ENCODE results near the gene B4GALNT2. TPM values are rescaled to one million over a fixed set of nuclear protein-coding genes. Genes with fewer than 3 reads are reported as not detected.
"Not testable (repeated sequence)": the region's sequence is repeated elsewhere in the genome, so short reads cannot be mapped to it uniquely, and the experiment has no call there.

Gene B4GALNT2
- total and polyA plus RNA-seq, 4 donors = 0.13 to 0.15 TPM; not detected in 2

GRCh38 chr17:49100601-49101000 lies 32.0 kb upstream of the B4GALNT2 start:
- no peaks in the 10 kb centered on the region for H3K4me1 ChIP-seq (ENCODE audit: control insufficient read depth in 1 of 2, insufficient read depth in 2 of 2, low read length in 2 of 2)
- no peaks in the 10 kb centered on the region for H3K36me3 ChIP-seq (ENCODE audit: control insufficient read depth in 1 of 2, insufficient read depth in 2 of 2, low read length in 1 of 2)
- intact Hi-C loops (cut with DNase I) = no loop called here
- DNase-seq (no peak), ATAC-seq (ENCODE audit: low FRiP score) (no peak)
- no peak overlapping the region for H3K4me3 ChIP-seq (ENCODE audit: low read length in 2 of 2)
- H3K27me3 ChIP-seq (ENCODE audit: control insufficient read depth in 1 of 2, insufficient read depth in 2 of 2, low read length in 1 of 2) = no peaks in the 10 kb centered on the region
- no peaks in the 10 kb centered on the region for H3K9me3 ChIP-seq (ENCODE audit: control insufficient read depth, low read length)
- no peak overlapping the region for H3K27ac ChIP-seq (ENCODE audit: low read depth in 1 of 2, low read length in 2 of 2)

GRCh38 chr17:49101054-49101534 lies 31.5 kb upstream of the B4GALNT2 start:
- DNase-seq (no peak), ATAC-seq (ENCODE audit: low FRiP score) (no peak)
- H3K27ac ChIP-seq (ENCODE audit: low read depth in 1 of 2, low read length in 2 of 2) = no peak overlapping the region
- WGBS, 2 donors = 68 to 85% methylated on average over 4 of the region's 4 CpGs
- H3K36me3 ChIP-seq (ENCODE audit: control insufficient read depth in 1 of 2, insufficient read depth in 2 of 2, low read length in 1 of 2) = no peaks in the 10 kb centered on the region
- H3K27me3 ChIP-seq (ENCODE audit: control insufficient read depth in 1 of 2, insufficient read depth in 2 of 2, low read length in 1 of 2) = no peaks in the 10 kb centered on the region
- no peaks in the 10 kb centered on the region for H3K4me1 ChIP-seq (ENCODE audit: control insufficient read depth in 1 of 2, insufficient read depth in 2 of 2, low read length in 2 of 2)
- H3K9me3 ChIP-seq (ENCODE audit: control insufficient read depth, low read length) = no peaks in the 10 kb centered on the region
- H3K4me3 ChIP-seq (ENCODE audit: low read length in 2 of 2) = no peak overlapping the region
- intact Hi-C loops (cut with DNase I) = no loop called here

GRCh38 chr17:49103360-49103759 lies 29.2 kb upstream of the B4GALNT2 start:
- ATAC-seq (ENCODE audit: low FRiP score); H3K36me3 ChIP-seq (ENCODE audit: control insufficient read depth in 1 of 2, insufficient read depth in 2 of 2, low read length in 1 of 2); H3K27me3 ChIP-seq (ENCODE audit: control insufficient read depth in 1 of 2, insufficient read depth in 2 of 2, low read length in 1 of 2); H3K27ac ChIP-seq (ENCODE audit: low read depth in 1 of 2, low read length in 2 of 2); intact Hi-C loops (cut with DNase I); H3K4me1 ChIP-seq (ENCODE audit: control insufficient read depth in 1 of 2, insufficient read depth in 2 of 2, low read length in 2 of 2); H3K9me3 ChIP-seq (ENCODE audit: control insufficient read depth, low read length); H3K4me3 ChIP-seq (ENCODE audit: low read length in 2 of 2); DNase-seq: not testable (repeated sequence)
- 92 to 94% methylated on average over 14 of the region's 14 CpGs for WGBS, 2 donors

- DNase-seq (no peak), ATAC-seq (ENCODE audit: low FRiP score) (no peak)
- intact Hi-C loops (cut with DNase I) = no loop called here
- no peak overlapping the region for H3K4me3 ChIP-seq (ENCODE audit: low read length in 2 of 2)
- no peaks in the 10 kb centered on the region for H3K4me1 ChIP-seq (ENCODE audit: control insufficient read depth in 1 of 2, insufficient read depth in 2 of 2, low read length in 2 of 2)
- WGBS, 2 donors = 71 to 74% methylated on average over 8 of the region's 8 CpGs
- H3K27ac ChIP-seq (ENCODE audit: low read depth in 1 of 2, low read length in 2 of 2) = no peak overlapping the region
- no peaks in the 10 kb centered on the region for H3K27me3 ChIP-seq (ENCODE audit: control insufficient read depth in 1 of 2, insufficient read depth in 2 of 2, low read length in 1 of 2)
- H3K36me3 ChIP-seq (ENCODE audit: control insufficient read depth in 1 of 2, insufficient read depth in 2 of 2, low read length in 1 of 2) = no peaks in the 10 kb centered on the region
- H3K9me3 ChIP-seq (ENCODE audit: control insufficient read depth, low read length) = no peaks in the 10 kb centered on the region
Observed at GRCh38 chr17:49104511-49105074, 28.0 kb upstream of the B4GALNT2 start.

GRCh38 chr17:49106321-49107210 lies 26.0 kb upstream of the B4GALNT2 start:
- ATAC-seq (ENCODE audit: low FRiP score) (no peak), DNase-seq (no peak)
- H3K9me3 ChIP-seq (ENCODE audit: control insufficient read depth, low read length) = no peaks in the 10 kb centered on the region
- H3K4me1 ChIP-seq (ENCODE audit: control insufficient read depth in 1 of 2, insufficient read depth in 2 of 2, low read length in 2 of 2) = no peaks in the 10 kb centered on the region
- intact Hi-C loops (cut with DNase I) = no loop called here
- H3K27me3 ChIP-seq (ENCODE audit: control insufficient read depth in 1 of 2, insufficient read depth in 2 of 2, low read length in 1 of 2) = no peaks in the 10 kb centered on the region
- no peak overlapping the region for H3K4me3 ChIP-seq (ENCODE audit: low read length in 2 of 2)
- H3K27ac ChIP-seq (ENCODE audit: low read depth in 1 of 2, low read length in 2 of 2) = no peak overlapping the region
- 41 to 52% methylated on average over 5 of the region's 5 CpGs for WGBS, 2 donors
- H3K36me3 ChIP-seq (ENCODE audit: control insufficient read depth in 1 of 2, insufficient read depth in 2 of 2, low read length in 1 of 2) = no peaks in the 10 kb centered on the region

GRCh38 chr17:49107211-49107557 lies 25.4 kb upstream of the B4GALNT2 start:
- 95 to 97% methylated on average over 1 of the region's 1 CpG for WGBS, 2 donors
- Histone ChIP-seq H3K4me1 (ENCODE audit: control insufficient read depth in 1 of 2, insufficient read depth in 2 of 2, low read length in 2 of 2) (no peaks in the 10 kb centered on the region), H3K36me3 (ENCODE audit: control insufficient read depth in 1 of 2, insufficient read depth in 2 of 2, low read length in 1 of 2) (no peaks in the 10 kb centered on the region), H3K4me3 (ENCODE audit: low read length in 2 of 2) (no peak overlapping the region), H3K9me3 (ENCODE audit: control insufficient read depth, low read length) (no peaks in the 10 kb centered on the region), H3K27ac (ENCODE audit: low read depth in 1 of 2, low read length in 2 of 2) (no peak overlapping the region), H3K27me3 (ENCODE audit: control insufficient read depth in 1 of 2, insufficient read depth in 2 of 2, low read length in 1 of 2) (no peaks in the 10 kb centered on the region)
- intact Hi-C loops (cut with DNase I) = no loop called here
- DNase-seq = no peak
- no peak for ATAC-seq (ENCODE audit: low FRiP score)

- WGBS, 2 donors = 21 to 22% methylated on average over 3 of the region's 3 CpGs
- Histone ChIP-seq H3K4me3 (ENCODE audit: low read length in 2 of 2) (no peak overlapping the region), H3K27ac (ENCODE audit: low read depth in 1 of 2, low read length in 2 of 2) (no peak overlapping the region), H3K4me1 (ENCODE audit: control insufficient read depth in 1 of 2, insufficient read depth in 2 of 2, low read length in 2 of 2) (no peaks in the 10 kb centered on the region), H3K36me3 (ENCODE audit: control insufficient read depth in 1 of 2, insufficient read depth in 2 of 2, low read length in 1 of 2) (no peaks in the 10 kb centered on the region), H3K27me3 (ENCODE audit: control insufficient read depth in 1 of 2, insufficient read depth in 2 of 2, low read length in 1 of 2) (no peaks in the 10 kb centered on the region), H3K9me3 (ENCODE audit: control insufficient read depth, low read length) (no peaks in the 10 kb centered on the region)
- DNase-seq = no peak
- intact Hi-C loops (cut with DNase I) = no loop called here
- no peak for ATAC-seq (ENCODE audit: low FRiP score)
Observed at GRCh38 chr17:49108318-49108717, 24.3 kb upstream of the B4GALNT2 start.

- ATAC-seq (ENCODE audit: low FRiP score) (no peak), DNase-seq (no peak)
- no peaks in the 10 kb centered on the region for H3K27me3 ChIP-seq (ENCODE audit: control insufficient read depth in 1 of 2, insufficient read depth in 2 of 2, low read length in 1 of 2)
- no peak overlapping the region for H3K27ac ChIP-seq (ENCODE audit: low read depth in 1 of 2, low read length in 2 of 2)
- no peaks in the 10 kb centered on the region for H3K4me1 ChIP-seq (ENCODE audit: control insufficient read depth in 1 of 2, insufficient read depth in 2 of 2, low read length in 2 of 2)
- intact Hi-C loops (cut with DNase I) = no loop called here
- H3K36me3 ChIP-seq (ENCODE audit: control insufficient read depth in 1 of 2, insufficient read depth in 2 of 2, low read length in 1 of 2) = no peaks in the 10 kb centered on the region
- H3K9me3 ChIP-seq (ENCODE audit: control insufficient read depth, low read length) = no peaks in the 10 kb centered on the region
- WGBS, 2 donors = 97 to 98% methylated on average over 1 of the region's 1 CpG
- no peak overlapping the region for H3K4me3 ChIP-seq (ENCODE audit: low read length in 2 of 2)
Observed at GRCh38 chr17:49110509-49110908, 22.1 kb upstream of the B4GALNT2 start.

GRCh38 chr17:49111934-49112333 lies 20.6 kb upstream of the B4GALNT2 start:
- H3K4me3 ChIP-seq (ENCODE audit: low read length in 2 of 2) = no peak overlapping the region
- intact Hi-C loops (cut with DNase I) = no loop called here
- no peaks in the 10 kb centered on the region for H3K9me3 ChIP-seq (ENCODE audit: control insufficient read depth, low read length)
- H3K4me1 ChIP-seq (ENCODE audit: control insufficient read depth in 1 of 2, insufficient read depth in 2 of 2, low read length in 2 of 2) = no peaks in the 10 kb centered on the region
- H3K36me3 ChIP-seq (ENCODE audit: control insufficient read depth in 1 of 2, insufficient read depth in 2 of 2, low read length in 1 of 2) = no peaks in the 10 kb centered on the region
- H3K27me3 ChIP-seq (ENCODE audit: control insufficient read depth in 1 of 2, insufficient read depth in 2 of 2, low read length in 1 of 2) = no peaks in the 10 kb centered on the region
- no peak overlapping the region for H3K27ac ChIP-seq (ENCODE audit: low read depth in 1 of 2, low read length in 2 of 2)
- ATAC-seq (ENCODE audit: low FRiP score) = no peak
- 73 to 82% methylated on average over 4 of the region's 4 CpGs for WGBS, 2 donors
- DNase-seq = no peak

Measured in aorta (tissue), 5 donors.